Testis (tissue), 2 donors: ENCODE data around the gene ASB13.

ENCODE experiments used
- POLR2A ChIP-seq: fragments of 450-650 bp; IDR thresholded peaks from one replicate; pipeline ENCODE4 v1.6.1; 2017; ENCODE audit warnings: antibody characterized with exemption, mild to moderate bottlenecking, moderate library complexity
- TF ChIP-seq, protein P1 (sequence below), 3 experiments: fragments of 450-650 bp in 2 of 3; fragments of 200-600 bp in 1 of 3; sonication (generic) in 1 of 3; IDR thresholded peaks; one replicate each; pipeline ENCODE4 v1.5.1; 2016 to 2019; ENCODE audit warnings: antibody characterized with exemption in 3 of 3, mild to moderate bottlenecking in 2 of 3, moderate library complexity in 1 of 3

DNA sequence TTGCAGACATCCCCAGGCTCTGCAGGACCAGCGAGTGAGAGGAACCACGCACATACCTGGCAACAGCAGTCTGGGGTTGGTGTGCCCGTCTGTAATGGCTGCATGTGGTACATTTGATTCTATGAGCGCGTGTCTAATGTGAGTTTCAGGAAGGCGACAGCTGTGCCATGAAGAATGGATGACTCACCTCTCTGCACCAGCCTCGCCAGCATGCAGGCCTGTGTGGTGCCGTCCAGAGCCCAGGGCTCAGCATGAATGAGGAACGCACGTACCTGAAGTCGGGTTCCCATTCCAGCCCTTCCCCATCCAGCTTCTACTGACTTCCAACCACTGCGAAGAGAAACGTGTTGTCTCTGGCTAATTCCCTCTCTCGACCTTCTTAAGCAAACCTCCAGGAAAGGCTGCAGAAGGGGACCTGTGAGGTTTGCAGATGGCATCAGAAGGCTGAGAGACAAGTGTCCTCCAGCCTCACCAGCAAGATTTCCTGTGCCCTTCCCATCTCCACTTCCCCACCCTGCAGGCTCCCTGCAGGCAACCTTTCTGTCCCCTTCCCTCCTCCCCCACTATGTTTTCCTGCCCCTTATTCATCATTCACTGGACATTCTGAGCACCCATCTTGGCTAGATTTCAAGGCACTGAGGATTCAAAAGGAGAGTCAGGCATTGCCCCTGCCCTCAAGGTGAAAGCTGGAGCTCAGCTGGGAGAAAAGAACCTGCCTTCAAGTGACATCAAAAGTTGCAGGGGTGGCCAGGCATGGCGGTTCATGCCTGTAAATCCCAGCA, 54.3 kb downstream of the ASB13 start:
- TF ChIP-seq, protein P1, sequence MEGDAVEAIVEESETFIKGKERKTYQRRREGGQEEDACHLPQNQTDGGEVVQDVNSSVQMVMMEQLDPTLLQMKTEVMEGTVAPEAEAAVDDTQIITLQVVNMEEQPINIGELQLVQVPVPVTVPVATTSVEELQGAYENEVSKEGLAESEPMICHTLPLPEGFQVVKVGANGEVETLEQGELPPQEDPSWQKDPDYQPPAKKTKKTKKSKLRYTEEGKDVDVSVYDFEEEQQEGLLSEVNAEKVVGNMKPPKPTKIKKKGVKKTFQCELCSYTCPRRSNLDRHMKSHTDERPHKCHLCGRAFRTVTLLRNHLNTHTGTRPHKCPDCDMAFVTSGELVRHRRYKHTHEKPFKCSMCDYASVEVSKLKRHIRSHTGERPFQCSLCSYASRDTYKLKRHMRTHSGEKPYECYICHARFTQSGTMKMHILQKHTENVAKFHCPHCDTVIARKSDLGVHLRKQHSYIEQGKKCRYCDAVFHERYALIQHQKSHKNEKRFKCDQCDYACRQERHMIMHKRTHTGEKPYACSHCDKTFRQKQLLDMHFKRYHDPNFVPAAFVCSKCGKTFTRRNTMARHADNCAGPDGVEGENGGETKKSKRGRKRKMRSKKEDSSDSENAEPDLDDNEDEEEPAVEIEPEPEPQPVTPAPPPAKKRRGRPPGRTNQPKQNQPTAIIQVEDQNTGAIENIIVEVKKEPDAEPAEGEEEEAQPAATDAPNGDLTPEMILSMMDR (IDR thresholded peaks at IDR 0.05): no peak
- TF ChIP-seq POLR2A: no peak
